ENCODE results near the gene DNAH2. TPM values are rescaled to one million over a fixed set of nuclear protein-coding genes. Genes with fewer than 3 reads are reported as not detected.
A peak's percentile ranks its signal among the peaks of the same experiment; 100 is the strongest.

The DNAH2 gene
- total RNA-seq, 4 donors from 2014 or later: under 0.01 to 0.22 (median 0.20) TPM; not detected in 1

- no peaks in the 10 kb centered on the region for H3K9me3 ChIP-seq
- WGBS, 2 donors: 32 to 33% methylated on average over 22 to 23 of the region's 24 CpGs
- H3K36me3 ChIP-seq: peaks cover 0 to 4% of the 10 kb centered on the region in 2 donors
- intact Hi-C loops (cut with DNase I): no loop called here
- no peak overlapping the region for H3K4me3 ChIP-seq (replicated peaks in 1 of 3)
- H3K27me3 ChIP-seq: peaks cover 8% of the 10 kb centered on the region
- no peak for TF ChIP-seq POLR2A (IDR thresholded peaks at IDR 0.05)
- TF ChIP-seq CTCF (IDR thresholded peaks at IDR 0.05): no peak
- H3K27ac ChIP-seq: no peak overlapping the region
- DNase-seq: peak; percentile 17 to 42
- H3K4me1 ChIP-seq: peaks cover 9 to 12% of the 10 kb centered on the region in 2 donors
Observed at GRCh38 chr17:7703584-7704479, 13.7 kb upstream of the DNAH2 start.

GRCh38 chr17:7704601-7705268, 12.8 kb upstream of the DNAH2 start, which contains the start of gene EFNB3:
EFNB3 (plus strand) TSS chr17:7705202; CDS start chr17:7705599, 397 bp downstream.
- H3K36me3 ChIP-seq: peaks cover 0 to 4% of the 10 kb centered on the region in 2 donors
- intact Hi-C loops (cut with DNase I): no loop called here
- H3K4me1 ChIP-seq: peaks cover 9 to 12% of the 10 kb centered on the region in 2 donors
- TF ChIP-seq CTCF (IDR thresholded peaks at IDR 0.05) (no peak), POLR2A (IDR thresholded peaks at IDR 0.05) (no peak)
- no peak within 1 kb of the TSS for H3K27ac ChIP-seq
- DNase-seq: peak in 1 of 2 donors; percentile 24
- whole genome bisulfite sequencing, 2 donors: 4% methylated on average over 22 to 35 of the region's 45 CpGs
- peak within 1 kb of the TSS in 1 of 3 donors; percentile 23 for H3K4me3 ChIP-seq (replicated peaks in 1 of 3)
- H3K27me3 ChIP-seq: peaks cover 8% of the 10 kb centered on the region
- H3K9me3 ChIP-seq: no peaks in the 10 kb centered on the region

- Histone ChIP-seq H3K27me3 (peaks cover 8% of the 10 kb centered on the region), H3K9me3 (no peaks in the 10 kb centered on the region), H3K27ac (no peak overlapping the region), H3K4me1 (peaks cover 9 to 12% of the 10 kb centered on the region in 2 donors), H3K4me3 (replicated peaks in 1 of 3) (peak overlapping the region in 1 of 3 donors; percentile 23), H3K36me3 (peaks cover 0 to 4% of the 10 kb centered on the region in 2 donors)
- intact Hi-C loops (cut with DNase I): no loop called here
- 9 to 12% methylated on average over 20 to 22 of the region's 50 CpGs for WGBS, 2 donors
- TF ChIP-seq POLR2A (IDR thresholded peaks at IDR 0.05) (no peak), CTCF (IDR thresholded peaks at IDR 0.05) (no peak)
- DNase-seq: no peak
Observed at GRCh38 chr17:7705269-7706255, 12.0 kb upstream of the DNAH2 start.

- Histone ChIP-seq H3K4me3 (replicated peaks in 1 of 3) (no peak overlapping the region), H3K9me3 (no peaks in the 10 kb centered on the region), H3K27me3 (peaks cover 8% of the 10 kb centered on the region), H3K36me3 (no peaks in the 10 kb centered on the region), H3K4me1 (peaks cover 9 to 12% of the 10 kb centered on the region in 2 donors), H3K27ac (no peak overlapping the region)
- intact Hi-C loops (cut with DNase I): no loop called here
- TF ChIP-seq CTCF (IDR thresholded peaks at IDR 0.05): no peak
- no peak for TF ChIP-seq POLR2A (IDR thresholded peaks at IDR 0.05)
- WGBS, 2 donors: 94% methylated on average over 3 of the region's 3 CpGs
- no peak for DNase-seq
Observed at GRCh38 chr17:7706631-7707354, 10.8 kb upstream of the DNAH2 start.
